Activated T-cell treated with anti-CD3 and anti-CD28 coated beads, Interleukin-2, amount 50 U/mL, for 72 hours (primary cell): ENCODE measurements around the gene STEEP1. TPM values are rescaled to one million over a fixed set of nuclear protein-coding genes. Genes with fewer than 3 reads are reported as not detected.

Experiments used
- ATAC-seq, 2 donors: fragments of 150-1000 bp; cut with Tn5 transposase; replicated peaks in 1 of 2; 2 replicates each; pipeline ENCODE4 v1.10.0; 2021; ENCODE audit warnings: moderate library complexity in 2 of 2, mild to moderate bottlenecking in 1 of 2
- DNase-seq, 2 donors: peaks; one replicate each; pipeline ENCODE4 v3.0.0; 2021 to 2022; ENCODE audit warnings: mixed read lengths in 1 of 2
- H3K27ac Mint-ChIP-seq: one replicate; pipeline ENCODE4 v1.8.0; 2022; ENCODE audit warnings: mild to moderate bottlenecking, moderate library complexity, mixed read lengths
- H3K27me3 Mint-ChIP-seq: one replicate; pipeline ENCODE4 v1.8.0; 2022; ENCODE audit warnings: low read depth, mixed read lengths
- H3K36me3 Mint-ChIP-seq, 2 donors: one replicate each; pipeline ENCODE4 v1.8.0; 2022; ENCODE audit warnings: mixed read lengths in 2 of 2, mild to moderate bottlenecking in 1 of 2; ENCODE audit not compliant: insufficient read depth in 2 of 2
- H3K4me1 Mint-ChIP-seq: one replicate; pipeline ENCODE4 v1.8.0; 2022; ENCODE audit warnings: low read depth, mixed read lengths
- H3K4me3 Mint-ChIP-seq, 2 donors: one replicate each; pipeline ENCODE4 v1.8.0; 2022; ENCODE audit warnings: mild to moderate bottlenecking in 2 of 2, mixed read lengths in 2 of 2, moderate library complexity in 2 of 2
- H3K9me3 Mint-ChIP-seq, 2 donors: one replicate each; pipeline ENCODE4 v1.8.0; 2022; ENCODE audit warnings: mixed read lengths in 2 of 2
- total RNA-seq, 2 donors: library from RNA; stranded (reverse); gene quantifications; one replicate each; pipeline ENCODE4 v1.2.3, GENCODE V29; 2022

STEEP1 gene
- total RNA-seq: 10 to 100 TPM; 22.1 to 23.5 TPM

DNA sequence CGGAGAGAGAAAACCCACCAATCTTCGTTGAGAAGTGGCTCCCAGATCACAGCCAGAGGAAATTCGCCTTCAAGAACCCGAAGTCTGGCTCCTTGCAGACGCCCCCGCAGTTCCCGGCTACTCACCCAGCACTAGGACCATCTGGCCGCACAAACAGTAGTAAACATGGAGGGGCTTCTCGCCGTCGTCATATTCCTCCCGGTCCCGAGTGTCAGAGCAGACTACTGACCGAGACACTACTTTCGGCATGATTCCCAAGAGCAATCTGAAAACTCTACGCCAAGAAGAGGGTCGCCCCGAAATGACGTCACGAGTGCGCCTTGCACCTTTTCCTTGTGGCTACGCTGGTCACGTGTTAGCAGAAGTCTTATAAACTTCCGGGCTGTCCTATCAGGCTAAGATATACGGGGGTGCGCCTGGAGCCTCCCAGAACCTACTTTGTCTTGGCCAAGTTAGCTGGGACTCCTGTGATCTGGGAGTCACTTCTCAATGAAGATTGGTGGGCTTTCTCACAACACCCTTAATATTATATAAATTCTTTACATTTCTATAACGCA lies at the start of gene STEEP1:
Gene STEEP1, minus strand, starts transcription at position 303 of the 557 bp plus-strand sequence. Its CDS starts 54 bp downstream, at position 249.
- H3K9me3 Mint-ChIP-seq: no peaks in the 10 kb centered on the region
- H3K36me3 Mint-ChIP-seq: peaks cover 0 to 3% of the 10 kb centered on the region in 2 donors
- peak within 1 kb of the TSS; percentile 78 for H3K27ac Mint-ChIP-seq
- peak within 1 kb of the TSS; percentile 83 to 91 for H3K4me3 Mint-ChIP-seq
- DNase-seq (peak; percentile 82 to 88), ATAC-seq (peak; percentile 98 to 100)
- H3K27me3 Mint-ChIP-seq: peaks cover 14% of the 10 kb centered on the region
- peaks cover 11% of the 10 kb centered on the region for H3K4me1 Mint-ChIP-seq

DNA sequence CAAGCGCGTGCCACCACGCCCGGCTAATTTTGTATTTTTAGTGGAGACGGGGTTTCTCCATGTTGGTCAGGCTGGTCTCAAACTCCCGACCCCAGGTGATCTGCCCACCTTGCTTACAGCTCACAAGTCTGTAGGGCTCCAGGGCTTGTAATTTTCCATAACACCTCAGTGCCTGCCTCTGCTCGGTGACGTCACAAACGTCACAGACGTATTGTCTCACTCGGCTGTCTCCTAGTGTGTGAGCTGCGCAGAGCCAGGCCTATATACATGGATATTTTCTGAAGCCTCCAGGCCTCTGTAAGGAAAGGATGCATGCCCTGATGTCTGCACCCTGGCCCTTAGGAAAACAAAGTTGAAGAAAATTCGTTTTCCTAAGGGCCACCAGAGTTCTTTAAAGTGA lies 49.6 kb upstream of the STEEP1 start:
- no peak overlapping the region for H3K4me3 Mint-ChIP-seq
- no peak for ATAC-seq

DNA sequence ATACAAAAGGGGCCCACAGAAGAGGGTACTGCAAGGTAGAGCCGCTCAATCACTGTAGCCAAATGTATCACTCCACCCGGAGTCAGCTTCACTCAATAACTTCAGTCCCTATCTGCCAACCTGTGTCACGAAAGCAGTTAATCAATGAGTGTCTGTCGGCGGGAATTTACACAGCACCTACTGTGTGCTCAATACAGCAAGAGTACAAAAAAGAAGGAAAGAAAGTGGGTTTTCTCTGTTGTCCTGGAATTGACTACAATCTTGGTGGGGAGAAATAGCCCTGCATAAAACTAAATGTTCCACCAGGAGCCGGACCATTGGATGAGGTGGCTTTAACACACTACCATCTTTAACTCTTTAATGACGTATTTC lies 41.8 kb upstream of the STEEP1 start:
- H3K27ac Mint-ChIP-seq: peak overlapping the region; percentile 82
- DNase-seq: no peak

More for the DNA sequence above, 49.6 kb upstream of the STEEP1 start:
- no peaks in the 10 kb centered on the region for H3K27me3 Mint-ChIP-seq
- no peaks in the 10 kb centered on the region for H3K9me3 Mint-ChIP-seq
- H3K36me3 Mint-ChIP-seq: peaks cover 0 to 7% of the 10 kb centered on the region in 2 donors
- peaks cover 6% of the 10 kb centered on the region for H3K4me1 Mint-ChIP-seq
- DNase-seq: no peak
- no peak overlapping the region for H3K27ac Mint-ChIP-seq

DNA sequence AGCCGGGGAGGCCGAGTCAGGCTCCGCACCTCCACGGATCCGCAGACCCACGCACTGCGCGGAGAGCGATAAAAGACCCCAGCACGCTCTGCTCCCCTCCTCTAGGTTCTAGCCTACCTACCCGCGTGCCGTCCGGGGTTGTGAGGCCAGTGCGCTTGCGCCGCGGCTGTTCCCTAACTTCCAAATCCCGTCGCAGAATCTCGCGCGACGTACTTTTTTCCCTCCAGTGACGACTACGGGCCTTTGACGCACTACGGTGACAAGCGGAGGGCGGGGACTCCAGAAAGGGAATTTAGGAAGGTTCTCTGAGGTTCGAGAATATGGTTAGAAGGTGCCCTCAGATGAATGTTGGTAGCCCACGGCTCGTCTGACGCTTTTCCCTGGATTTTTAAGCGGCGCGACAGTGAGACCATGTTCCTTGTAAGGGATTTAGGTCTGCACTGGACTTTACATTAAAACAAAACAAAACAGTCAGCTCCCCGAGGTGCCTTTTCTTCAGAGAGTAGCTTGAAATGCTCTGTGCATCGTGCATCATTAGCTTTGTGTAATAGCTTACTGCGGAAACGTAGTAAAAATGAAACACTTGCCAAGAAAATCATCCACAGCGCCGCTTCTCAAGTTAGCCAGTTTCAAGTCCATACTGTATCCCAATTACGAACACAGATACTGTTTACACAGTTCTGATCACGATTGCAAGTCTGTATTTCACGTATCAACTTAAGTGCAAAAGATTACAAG lies 41.2 kb upstream of the STEEP1 start, which contains the start of gene NKRF:
Gene NKRF, minus strand, starts transcription at position 145 of the 738 bp plus-strand sequence.
- peaks cover 6% of the 10 kb centered on the region for H3K27me3 Mint-ChIP-seq
- peaks cover 2 to 5% of the 10 kb centered on the region in 2 donors for H3K36me3 Mint-ChIP-seq
- H3K27ac Mint-ChIP-seq: peak within 1 kb of the TSS; percentile 95
- DNase-seq (peak; percentile 88 to 91), ATAC-seq (peak; percentile 79 to 87)
- peak within 1 kb of the TSS; percentile 92 to 97 for H3K4me3 Mint-ChIP-seq
- H3K9me3 Mint-ChIP-seq: no peaks in the 10 kb centered on the region
- H3K4me1 Mint-ChIP-seq: peaks cover 52% of the 10 kb centered on the region

More for the DNA sequence above, 41.8 kb upstream of the STEEP1 start:
- peaks cover 46% of the 10 kb centered on the region for H3K4me1 Mint-ChIP-seq
- peak overlapping the region; percentile 87 to 92 for H3K4me3 Mint-ChIP-seq
- H3K36me3 Mint-ChIP-seq: peaks cover 2 to 5% of the 10 kb centered on the region in 2 donors
- H3K27me3 Mint-ChIP-seq: peaks cover 6% of the 10 kb centered on the region
- no peaks in the 10 kb centered on the region for H3K9me3 Mint-ChIP-seq
- no peak for ATAC-seq

DNA sequence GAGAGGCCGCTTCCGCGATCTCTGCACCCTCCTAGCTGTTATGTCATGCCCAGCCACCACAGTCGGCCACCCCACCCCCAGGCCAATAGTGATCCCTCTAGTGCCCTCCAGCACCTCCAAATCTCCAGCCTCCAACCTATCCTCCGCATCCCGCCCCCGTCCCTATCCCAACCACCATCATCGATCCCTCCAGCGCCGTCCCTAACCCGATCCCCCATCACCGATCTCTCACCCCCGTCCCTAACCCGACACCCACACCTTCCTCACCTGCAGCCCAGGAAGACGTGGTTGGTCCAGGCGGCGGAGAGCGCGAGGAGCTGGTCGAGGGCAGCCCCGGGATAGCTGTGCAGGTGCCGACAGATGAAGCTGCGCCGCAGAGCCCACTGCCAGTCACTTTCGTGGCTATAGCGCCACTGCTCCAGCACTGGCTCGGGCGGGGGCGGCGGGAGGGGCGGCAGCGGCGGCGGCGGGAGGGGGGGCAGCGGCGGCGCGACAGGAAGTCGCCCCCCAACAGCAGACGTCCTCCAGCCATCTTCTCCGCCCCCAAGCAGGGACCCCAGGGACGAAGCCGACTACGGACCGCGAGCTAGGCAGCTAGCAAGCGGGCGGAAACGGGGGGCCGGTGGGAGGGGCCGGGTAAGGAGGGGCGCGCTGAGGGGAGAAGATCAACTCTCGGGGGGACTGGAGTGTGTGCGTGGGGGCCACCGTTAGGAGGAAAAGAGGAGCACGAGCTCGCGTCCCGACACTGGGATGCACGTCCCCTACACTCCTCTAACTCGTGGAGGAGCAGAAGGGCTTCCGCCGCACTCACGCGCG lies 40.5 kb upstream of the STEEP1 start:
- DNase-seq: peak; percentile 41 to 53
- no peaks in the 10 kb centered on the region for H3K9me3 Mint-ChIP-seq
- H3K27me3 Mint-ChIP-seq: peaks cover 6% of the 10 kb centered on the region
- peaks cover 2 to 6% of the 10 kb centered on the region in 2 donors for H3K36me3 Mint-ChIP-seq
- ATAC-seq: peak; percentile 60 to 65
- peak overlapping the region; percentile 92 to 97 for H3K4me3 Mint-ChIP-seq
- peaks cover 59% of the 10 kb centered on the region for H3K4me1 Mint-ChIP-seq
- H3K27ac Mint-ChIP-seq: peak overlapping the region; percentile 95

DNA sequence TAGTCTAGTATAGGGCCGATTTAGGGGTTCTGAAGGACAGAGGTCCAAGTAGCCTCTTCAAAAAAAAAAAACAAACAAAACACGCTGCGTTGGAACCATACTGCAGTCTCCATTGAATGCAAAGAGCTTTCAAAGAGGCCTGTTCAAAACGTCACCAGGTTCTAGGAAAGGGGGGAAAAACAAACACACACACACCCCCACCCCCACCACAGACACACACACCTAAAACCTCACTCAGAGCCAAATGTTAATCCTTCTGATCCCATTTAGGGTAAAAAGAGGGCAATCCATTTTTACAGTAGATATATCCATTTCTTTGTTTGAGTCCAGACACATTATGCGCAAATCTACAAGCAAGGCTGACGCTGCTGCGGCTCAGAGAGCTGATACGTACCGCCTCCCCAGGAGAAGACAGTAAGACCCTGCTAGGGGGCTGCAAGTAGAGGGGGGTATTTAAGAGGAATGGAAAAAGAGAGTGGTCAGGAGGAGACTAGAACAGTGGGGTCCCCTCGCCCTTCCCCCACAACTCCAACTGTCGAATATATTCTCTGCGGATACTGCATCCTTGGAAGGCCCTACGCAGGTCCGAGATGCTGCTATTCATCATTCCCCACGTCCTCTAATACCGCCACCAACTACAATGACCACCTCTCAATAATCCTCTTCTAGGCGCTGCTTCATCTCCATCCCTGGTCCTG lies 39.7 kb upstream of the STEEP1 start:
- H3K27me3 Mint-ChIP-seq: peaks cover 6% of the 10 kb centered on the region
- H3K9me3 Mint-ChIP-seq: no peaks in the 10 kb centered on the region
- DNase-seq: no peak
- H3K4me1 Mint-ChIP-seq: peaks cover 55% of the 10 kb centered on the region
- ATAC-seq: no peak
- H3K27ac Mint-ChIP-seq: peak overlapping the region; percentile 95
- peaks cover 2 to 6% of the 10 kb centered on the region in 2 donors for H3K36me3 Mint-ChIP-seq
- H3K4me3 Mint-ChIP-seq: peak overlapping the region; percentile 86 to 97

DNA sequence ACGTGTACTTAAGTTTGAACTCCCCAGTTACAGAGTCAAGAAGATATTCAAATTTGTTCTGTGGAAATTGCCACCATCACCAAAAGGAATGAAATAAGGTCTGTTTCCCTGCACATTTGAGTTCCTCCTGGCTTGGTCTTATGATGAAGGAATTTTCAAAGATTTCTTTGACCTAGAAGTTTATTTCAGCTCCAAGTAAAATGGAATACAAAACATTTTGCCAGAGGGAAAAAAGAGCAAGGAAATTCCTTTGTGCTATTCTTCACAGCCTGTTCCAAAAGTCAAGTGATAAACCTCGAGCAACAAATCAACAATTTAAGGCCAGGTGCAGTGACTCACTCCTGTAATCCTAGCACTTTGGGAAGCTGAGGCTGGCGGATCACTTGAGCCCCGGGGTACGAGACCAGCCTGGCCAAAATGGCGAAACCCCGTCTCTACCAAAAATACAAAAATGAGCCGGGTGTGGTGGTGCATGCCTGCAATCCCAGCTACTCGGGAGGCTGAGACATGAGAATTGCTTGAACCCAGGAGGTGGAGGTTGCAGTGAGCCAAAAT lies 37.6 kb upstream of the STEEP1 start:
- Mint-ChIP-seq H3K4me1 (peaks cover 58% of the 10 kb centered on the region), H3K9me3 (no peaks in the 10 kb centered on the region), H3K36me3 (peaks cover 2 to 6% of the 10 kb centered on the region in 2 donors), H3K4me3 (no peak overlapping the region), H3K27ac (no peak overlapping the region), H3K27me3 (no peaks in the 10 kb centered on the region)
- no peak for DNase-seq
- no peak for ATAC-seq

DNA sequence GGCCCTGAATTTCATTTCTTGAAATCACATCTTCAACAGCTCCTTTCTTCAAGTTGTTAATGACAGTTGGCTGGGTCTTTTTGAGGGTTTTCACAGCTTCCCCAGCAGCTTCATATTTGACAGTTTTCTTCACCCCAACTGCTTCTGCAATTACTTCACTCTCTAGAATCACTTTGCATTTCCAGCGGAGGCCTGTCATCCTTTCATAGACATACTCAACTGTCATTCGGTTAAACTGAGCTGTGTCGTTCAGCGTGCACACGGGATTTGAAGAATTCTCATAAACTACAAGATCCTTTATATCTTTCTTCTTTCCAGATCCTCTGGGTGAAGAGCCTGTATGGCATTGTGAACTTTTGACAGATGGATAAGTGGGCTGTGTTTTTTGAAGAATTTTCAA lies 24.6 kb upstream of the STEEP1 start:
- peak overlapping the region; percentile 4 for H3K27ac Mint-ChIP-seq
- no peaks in the 10 kb centered on the region for H3K4me1 Mint-ChIP-seq
- no peak for ATAC-seq
- no peak for DNase-seq
- H3K36me3 Mint-ChIP-seq: peaks cover 0 to 18% of the 10 kb centered on the region in 2 donors
- no peaks in the 10 kb centered on the region for H3K9me3 Mint-ChIP-seq
- H3K4me3 Mint-ChIP-seq: no peak overlapping the region
- no peaks in the 10 kb centered on the region for H3K27me3 Mint-ChIP-seq

DNA sequence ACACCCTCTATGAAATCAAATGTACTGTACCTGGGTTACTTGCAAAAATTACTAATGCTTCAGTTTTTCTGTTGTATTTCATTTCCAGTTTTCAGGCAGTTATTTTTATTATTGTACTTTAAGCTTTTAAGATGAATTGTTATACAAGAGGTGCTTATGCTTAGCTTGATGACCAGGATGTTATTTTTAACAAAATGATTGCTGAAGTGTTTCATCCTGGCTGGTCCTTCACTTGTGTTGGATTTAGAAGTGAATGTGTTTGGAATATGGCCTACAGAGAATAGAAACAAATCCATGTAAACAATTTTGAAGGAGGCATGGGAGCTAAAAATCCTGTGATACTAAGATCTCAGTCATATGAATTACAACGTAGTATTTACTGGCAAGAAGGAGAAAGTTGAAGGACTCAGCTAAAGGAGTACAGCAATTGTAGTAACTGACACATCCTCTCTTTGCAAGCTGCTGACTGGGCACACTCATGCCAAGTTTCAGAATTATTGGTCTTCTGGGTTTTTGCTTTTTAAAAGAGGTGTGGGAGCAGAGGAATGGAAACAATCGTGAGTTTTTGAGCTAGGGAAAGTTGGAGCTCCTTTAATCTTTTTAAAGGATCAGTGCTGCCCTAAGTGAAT lies 18.3 kb upstream of the STEEP1 start:
- Mint-ChIP-seq H3K27me3 (no peaks in the 10 kb centered on the region), H3K9me3 (no peaks in the 10 kb centered on the region), H3K36me3 (peaks cover 0 to 2% of the 10 kb centered on the region in 2 donors), H3K4me1 (peaks cover 12% of the 10 kb centered on the region), H3K27ac (peak overlapping the region; percentile 45), H3K4me3 (no peak overlapping the region)
- ATAC-seq (peak; percentile 60 to 80), DNase-seq (peak in 1 of 2 donors; percentile 5)

DNA sequence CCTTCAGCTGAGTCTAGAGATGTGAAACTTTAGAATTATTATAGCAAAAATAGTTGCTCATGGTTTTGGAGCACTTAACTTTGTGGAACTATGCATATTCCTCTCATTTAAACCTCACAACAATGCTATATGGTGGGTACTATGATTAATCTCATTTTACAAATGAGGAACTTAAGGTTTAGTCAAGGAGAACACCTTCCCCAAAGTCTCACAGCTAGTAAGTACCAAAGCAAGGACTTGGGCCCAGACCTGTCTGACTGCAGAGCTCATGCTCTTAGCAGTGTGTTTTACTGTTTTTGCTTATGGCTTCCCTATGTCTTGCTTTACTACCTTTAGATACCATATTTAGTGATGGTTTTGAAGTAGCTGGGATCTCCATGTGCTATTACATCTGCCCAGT lies 14.2 kb upstream of the STEEP1 start:
- Mint-ChIP-seq H3K4me3 (no peak overlapping the region), H3K27me3 (no peaks in the 10 kb centered on the region), H3K9me3 (no peaks in the 10 kb centered on the region), H3K4me1 (peaks cover 19% of the 10 kb centered on the region), H3K36me3 (peaks cover 0 to 3% of the 10 kb centered on the region in 2 donors), H3K27ac (no peak overlapping the region)
- ATAC-seq (no peak), DNase-seq (no peak)

DNA sequence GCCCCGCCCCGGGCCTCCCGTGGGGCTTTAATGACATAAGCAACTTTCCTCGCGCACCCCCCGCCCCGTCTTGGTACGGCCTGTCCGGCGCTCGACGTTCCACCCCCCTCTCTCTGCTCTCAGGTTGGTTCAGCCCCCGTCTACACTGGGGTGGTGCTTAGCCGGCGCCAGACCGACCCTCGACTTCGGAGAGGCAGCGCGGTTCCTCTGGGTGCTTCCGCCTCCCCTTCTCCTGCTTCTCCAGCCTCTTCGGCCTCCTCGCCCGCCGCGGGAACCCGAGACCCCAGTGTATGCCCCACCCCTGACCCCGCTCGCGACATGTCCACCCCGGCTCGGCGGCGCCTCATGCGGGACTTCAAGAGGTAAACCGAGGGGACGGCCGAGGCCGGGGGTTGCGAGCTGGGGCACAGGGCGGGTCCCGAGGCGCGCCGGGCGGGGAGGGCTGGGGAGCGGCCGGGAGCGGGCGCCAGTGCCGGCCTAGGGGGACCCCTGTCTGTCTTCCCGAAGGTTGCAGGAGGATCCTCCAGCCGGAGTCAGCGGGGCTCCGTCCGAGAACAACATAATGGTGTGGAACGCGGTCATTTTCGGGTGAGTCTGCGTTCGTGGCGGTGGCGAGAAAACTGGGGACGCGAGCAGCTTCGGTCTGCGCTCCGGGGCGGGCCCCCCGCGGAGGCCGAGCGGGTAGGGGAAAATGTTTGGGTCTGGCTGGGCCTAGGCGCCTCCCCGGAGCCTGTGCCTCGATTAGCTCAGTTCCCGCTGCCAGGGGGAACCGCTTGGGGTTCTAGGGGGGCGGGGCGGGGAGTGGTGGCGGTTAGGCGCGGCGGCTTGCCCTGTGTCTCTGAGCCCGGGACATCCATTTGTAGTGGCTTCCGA lies 9.4 kb upstream of the STEEP1 start, which contains the start of gene UBE2A:
Gene UBE2A, plus strand, starts transcription at position 170 of the 873 bp plus-strand sequence. Its CDS starts 149 bp downstream, at position 319.
- Mint-ChIP-seq H3K27ac (peak within 1 kb of the TSS; percentile 77), H3K27me3 (peaks cover 19% of the 10 kb centered on the region), H3K36me3 (peaks cover 0 to 4% of the 10 kb centered on the region in 2 donors), H3K4me1 (peaks cover 25% of the 10 kb centered on the region), H3K9me3 (no peaks in the 10 kb centered on the region), H3K4me3 (peak within 1 kb of the TSS; percentile 84 to 90)
- DNase-seq: peak; percentile 90 to 92
- ATAC-seq: peak; percentile 90 to 91
